BLaER1 treated with 17β-estradiol and CSF1 and Interleukin-3, amounts not matched to agents 10 nM and 100 nM (cell line): Measurements from ENCODE around the gene ARGLU1.

ENCODE experiments used
- H3K27ac ChIP-seq, 11 experiments: shearing (Covaris generic); formaldehyde crosslinking; 2 replicates each; pipeline ENCODE4 v1.8.1; 2022
- H3K27me3 ChIP-seq, 11 experiments: shearing (Covaris generic); formaldehyde crosslinking; 2 replicates each; pipeline ENCODE4 v1.8.1; 2022
- H3K36me3 ChIP-seq, 11 experiments: shearing (Covaris generic); formaldehyde crosslinking; 2 replicates each; pipeline ENCODE4 v1.8.1; 2022
- H3K4me1 ChIP-seq, 10 experiments: shearing (Covaris generic); formaldehyde crosslinking; 2 replicates each; pipeline ENCODE4 v1.8.1; 2022
- H3K4me2 ChIP-seq, 11 experiments: shearing (Covaris generic); formaldehyde crosslinking; 2 replicates each; pipeline ENCODE4 v1.8.1; 2022
- H3K4me3 ChIP-seq, 10 experiments: shearing (Covaris generic); formaldehyde crosslinking; 2 replicates each; pipeline ENCODE4 v1.8.1; 2022
- H3K9ac ChIP-seq, 11 experiments: shearing (Covaris generic); formaldehyde crosslinking; 2 replicates each; pipeline ENCODE4 v1.8.1; 2022
- H3K9me3 ChIP-seq, 11 experiments: shearing (Covaris generic); formaldehyde crosslinking; replicated peaks in 1 of 11; 2 replicates each; pipeline ENCODE4 v1.8.1; 2022
- H4K20me1 ChIP-seq, 11 experiments: shearing (Covaris generic); formaldehyde crosslinking; 2 replicates each; pipeline ENCODE4 v1.8.1; 2022
- Cebpa-rat ChIP-seq, 11 experiments: shearing (Covaris generic); IDR thresholded peaks; 2 replicates each; pipeline ENCODE4 v1.8.1; 2022

ARGLU1 gene

GRCh38 chr13:106541826-106542225, 26.1 kb downstream of the ARGLU1 start:
- no peak overlapping the region for H3K9ac ChIP-seq
- H3K4me1 ChIP-seq: peaks cover 12 to 55% (median 24%) of the 10 kb centered on the region in 10 experiments
- no peak overlapping the region for H3K27ac ChIP-seq
- H4K20me1 ChIP-seq: peaks cover 37 to 85% (median 75%) of the 10 kb centered on the region in 11 experiments
- no peak overlapping the region for H3K4me3 ChIP-seq
- no peak for TF ChIP-seq Cebpa-rat (IDR thresholded peaks at IDR 0.05)
- no peaks in the 10 kb centered on the region for H3K27me3 ChIP-seq
- H3K4me2 ChIP-seq: peak overlapping the region in 2 of 11 experiments; percentile 35 to 39; a peak in 3 of 22 replicates
- no peaks in the 10 kb centered on the region for H3K9me3 ChIP-seq
- H3K36me3 ChIP-seq: peaks cover 50 to 72% (median 60%) of the 10 kb centered on the region in 11 experiments

- Histone ChIP-seq H4K20me1 (peaks cover 29 to 73% (median 64%) of the 10 kb centered on the region in 11 experiments), H3K27ac (no peak overlapping the region), H3K4me2 (peak overlapping the region in 1 of 11 experiments; percentile 13; a peak in 1 of 22 replicates), H3K4me1 (peaks cover 15 to 51% (median 26%) of the 10 kb centered on the region in 10 experiments), H3K36me3 (peaks cover 39 to 59% (median 48%) of the 10 kb centered on the region in 11 experiments), H3K9ac (no peak overlapping the region), H3K4me3 (no peak overlapping the region), H3K27me3 (no peaks in the 10 kb centered on the region), H3K9me3 (no peaks in the 10 kb centered on the region)
- no peak for TF ChIP-seq Cebpa-rat (IDR thresholded peaks at IDR 0.05)
Observed at GRCh38 chr13:106540613-106541012, 27.3 kb downstream of the ARGLU1 start.

- Histone ChIP-seq H3K4me1 (peaks cover 18 to 32% (median 27%) of the 10 kb centered on the region in 10 experiments), H3K9me3 (no peaks in the 10 kb centered on the region), H3K4me3 (no peak overlapping the region), H3K36me3 (peaks cover 14 to 29% (median 19%) of the 10 kb centered on the region in 11 experiments), H3K27me3 (no peaks in the 10 kb centered on the region), H3K27ac (no peak overlapping the region), H3K9ac (no peak overlapping the region), H4K20me1 (peaks cover 20 to 69% (median 49%) of the 10 kb centered on the region in 11 experiments; a peak in 21 of 22 replicates), H3K4me2 (peak overlapping the region in 9 of 11 experiments; percentile 8 to 35 (median 24); a peak in 10 of 22 replicates)
- no peak for TF ChIP-seq Cebpa-rat (IDR thresholded peaks at IDR 0.05)
Observed at GRCh38 chr13:106537521-106537920, 30.4 kb downstream of the ARGLU1 start.

- Histone ChIP-seq H3K4me3 (peak overlapping the region; percentile 76 to 98 (median 88)), H3K4me2 (peak overlapping the region; percentile 94 to 100 (median 99)), H3K27me3 (no peaks in the 10 kb centered on the region), H3K36me3 (peaks cover 8 to 19% (median 12%) of the 10 kb centered on the region in 11 experiments; a peak in 21 of 22 replicates), H3K27ac (peak overlapping the region in 9 of 11 experiments; percentile 40 to 84 (median 78); a peak in 17 of 22 replicates), H4K20me1 (peaks cover 15 to 78% (median 54%) of the 10 kb centered on the region in 11 experiments; a peak in 20 of 22 replicates), H3K4me1 (peaks cover 22 to 40% (median 30%) of the 10 kb centered on the region in 10 experiments), H3K9me3 (no peaks in the 10 kb centered on the region), H3K9ac (peak overlapping the region; percentile 56 to 92 (median 85); a peak in 21 of 22 replicates)
- TF ChIP-seq Cebpa-rat (IDR thresholded peaks at IDR 0.05): no peak
Observed at GRCh38 chr13:106536244-106537034, 31.5 kb downstream of the ARGLU1 start.

GRCh38 chr13:106535552-106536243, 32.2 kb downstream of the ARGLU1 start, which contains the start of gene EFNB2:
Gene EFNB2 (minus strand): TSS chr13:106535662. CDS start chr13:106534964, 698 bp downstream.
- peaks cover 2 to 19% (median 6%) of the 10 kb centered on the region in 11 experiments; a peak in 18 of 22 replicates for H3K36me3 ChIP-seq
- H3K9ac ChIP-seq: peak within 1 kb of the TSS; percentile 75 to 92 (median 85)
- H3K9me3 ChIP-seq: no peaks in the 10 kb centered on the region
- peak within 1 kb of the TSS in 10 of 11 experiments; percentile 35 to 86 (median 81); a peak in 19 of 22 replicates for H3K27ac ChIP-seq
- H3K27me3 ChIP-seq: no peaks in the 10 kb centered on the region
- H3K4me1 ChIP-seq: peaks cover 24 to 44% (median 34%) of the 10 kb centered on the region in 10 experiments
- TF ChIP-seq Cebpa-rat (IDR thresholded peaks at IDR 0.05): no peak
- H4K20me1 ChIP-seq: peaks cover 8 to 78% (median 57%) of the 10 kb centered on the region in 11 experiments; a peak in 20 of 22 replicates
- H3K4me3 ChIP-seq: peak within 1 kb of the TSS; percentile 76 to 98 (median 88)
- H3K4me2 ChIP-seq: peak within 1 kb of the TSS; percentile 95 to 100 (median 99)

GRCh38 chr13:106534639-106535551, 33.0 kb downstream of the ARGLU1 start:
- Histone ChIP-seq H3K4me2 (peak overlapping the region; percentile 95 to 100 (median 98); a peak in 21 of 22 replicates), H3K4me3 (peak overlapping the region; percentile 76 to 98 (median 88)), H3K27ac (peak overlapping the region in 10 of 11 experiments; percentile 35 to 86 (median 81); a peak in 19 of 22 replicates), H3K36me3 (peaks cover 0 to 24% (median 2%) of the 10 kb centered on the region in 11 experiments; a peak in 9 of 22 replicates), H4K20me1 (peaks cover 3 to 80% (median 61%) of the 10 kb centered on the region in 11 experiments; a peak in 18 of 22 replicates), H3K9ac (peak overlapping the region; percentile 75 to 92 (median 85)), H3K4me1 (peaks cover 30 to 44% (median 38%) of the 10 kb centered on the region in 10 experiments), H3K9me3 (no peaks in the 10 kb centered on the region), H3K27me3 (no peaks in the 10 kb centered on the region)
- TF ChIP-seq Cebpa-rat (IDR thresholded peaks at IDR 0.05): no peak

GRCh38 chr13:106533943-106534638, 33.8 kb downstream of the ARGLU1 start:
- peaks cover 0 to 80% (median 61%) of the 10 kb centered on the region in 11 experiments; a peak in 18 of 22 replicates for H4K20me1 ChIP-seq
- no peaks in the 10 kb centered on the region for H3K9me3 ChIP-seq
- H3K4me1 ChIP-seq: peaks cover 30 to 52% (median 45%) of the 10 kb centered on the region in 10 experiments
- H3K4me3 ChIP-seq: peak overlapping the region; percentile 76 to 98 (median 88)
- H3K4me2 ChIP-seq: peak overlapping the region; percentile 95 to 100 (median 98)
- peaks cover 0 to 32% (median 0%) of the 10 kb centered on the region in 11 experiments; a peak in 8 of 22 replicates for H3K36me3 ChIP-seq
- H3K27ac ChIP-seq: peak overlapping the region in 10 of 11 experiments; percentile 1 to 86 (median 79); a peak in 18 of 22 replicates
- H3K9ac ChIP-seq: peak overlapping the region; percentile 62 to 92 (median 85)
- no peaks in the 10 kb centered on the region for H3K27me3 ChIP-seq
- no peak for TF ChIP-seq Cebpa-rat (IDR thresholded peaks at IDR 0.05)
